GM04503 (cell line): ENCODE measurements around the gene GAB1.

Experiments used
- DNase-seq: peaks from one replicate; pipeline ENCODE4 v3.0.0-alpha.2; 2012; ENCODE audit warnings: low read depth

Gene GAB1

DNA sequence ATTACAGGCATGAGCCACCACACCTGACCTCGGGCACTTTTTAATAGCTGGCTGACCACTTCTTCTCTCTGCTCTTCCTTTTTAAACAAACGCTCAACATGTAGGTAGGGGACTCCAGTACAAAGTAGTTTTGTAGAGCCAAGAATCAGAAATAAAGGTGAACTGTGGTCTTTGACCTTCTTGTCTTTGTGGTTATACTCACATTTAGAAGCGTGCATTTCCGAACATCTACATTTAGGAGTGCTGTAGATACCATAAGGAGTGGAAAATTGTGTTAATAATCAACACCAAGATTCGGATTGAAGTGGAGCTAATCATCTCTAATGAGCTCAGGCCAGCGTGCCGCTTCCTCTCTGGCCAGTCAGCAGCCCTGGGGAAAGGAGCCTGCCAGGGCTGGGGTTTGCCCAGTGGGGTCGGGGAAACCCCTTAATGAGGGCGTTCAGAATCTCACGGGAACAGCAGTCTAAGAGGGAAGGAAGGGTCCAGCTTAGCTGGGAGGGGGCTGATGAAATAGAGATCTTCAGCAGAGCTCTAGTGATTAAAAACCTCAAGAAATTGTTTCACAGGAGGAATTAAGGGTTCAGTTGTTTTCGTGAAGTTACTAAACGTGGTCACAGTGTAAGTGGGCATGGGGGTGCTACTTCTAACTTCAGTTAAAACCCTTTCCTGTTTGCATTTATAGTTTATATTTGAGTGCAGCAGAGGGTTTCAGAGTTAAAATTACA is 81.2 kb downstream of the GAB1 start:
- no peak for DNase-seq

DNA sequence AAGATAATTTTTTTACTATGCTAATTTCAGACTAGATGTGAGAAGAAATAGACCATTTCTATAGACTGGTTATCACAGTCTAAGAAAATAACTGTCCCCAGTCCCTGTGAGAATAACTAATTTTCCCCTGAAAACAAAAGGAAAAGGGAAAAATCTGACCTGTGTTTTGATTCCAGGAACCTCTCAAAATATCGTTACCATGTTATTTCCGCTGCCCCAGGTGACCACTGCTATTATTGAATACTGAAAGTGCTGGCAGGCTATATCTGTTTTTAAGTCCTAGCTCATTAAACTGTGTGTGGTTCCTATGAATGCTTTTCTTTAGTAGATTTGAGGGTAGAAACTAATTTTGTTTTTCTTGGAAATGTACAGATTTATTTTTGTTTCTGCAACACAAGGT is 83.6 kb downstream of the GAB1 start:
- no peak for DNase-seq

GRCh38 chr4:143421609-143422008 is 84.9 kb downstream of the GAB1 start:
- no peak for DNase-seq

GRCh38 chr4:143424276-143424675 is 87.6 kb downstream of the GAB1 start:
- no peak for DNase-seq

DNA sequence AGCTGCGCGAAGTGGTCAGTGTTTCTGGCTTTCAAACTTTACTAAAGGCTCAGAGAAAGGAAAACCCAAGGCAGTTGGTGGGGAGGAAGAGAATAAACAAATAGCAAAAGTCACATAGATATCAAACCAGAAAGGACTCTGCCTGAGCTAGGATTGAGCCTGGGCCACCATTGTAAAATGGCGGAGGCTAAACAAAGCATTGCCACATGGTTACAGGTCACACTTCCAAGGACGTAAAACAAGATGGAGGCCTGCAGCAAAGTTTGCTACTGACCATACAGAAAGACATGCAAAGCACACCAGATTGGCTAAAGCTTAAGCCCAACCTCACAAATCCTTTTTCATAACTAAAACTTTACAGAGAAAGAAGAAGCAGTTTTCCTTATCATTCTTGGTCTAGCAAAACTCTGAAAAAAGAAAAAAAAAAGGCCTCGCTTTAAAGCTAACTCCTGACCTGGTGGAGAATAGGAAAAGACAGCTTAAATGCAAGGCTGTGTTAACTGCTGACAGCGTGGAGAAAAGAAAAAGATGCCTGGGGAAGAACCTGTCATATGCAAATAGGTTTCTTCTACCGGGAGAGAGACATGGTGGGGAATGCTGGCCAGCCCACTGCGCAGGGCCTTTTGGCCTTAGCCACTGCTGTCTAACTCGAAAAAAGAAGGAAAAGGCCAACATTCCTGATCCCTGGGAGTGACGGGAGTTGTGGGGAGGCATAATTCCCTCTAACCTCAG is 95.0 kb downstream of the GAB1 start:
- DNase-seq = no peak

DNA sequence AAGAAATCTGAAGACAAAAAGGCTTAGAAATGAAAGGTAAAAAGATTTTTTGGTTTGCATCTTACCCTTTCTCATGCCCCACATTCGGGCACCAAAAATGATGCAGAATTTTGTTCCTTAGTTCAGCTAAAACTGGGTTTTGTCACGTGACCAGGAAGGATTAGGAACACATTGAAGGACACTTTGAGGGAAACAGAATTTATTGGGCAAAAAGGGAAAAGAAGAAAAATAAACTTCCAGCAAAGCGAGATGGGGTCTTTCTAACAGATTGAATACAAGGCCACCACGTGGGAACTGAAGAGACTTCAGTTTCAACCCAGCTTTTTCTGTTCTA is 95.5 kb downstream of the GAB1 start:
- no peak for DNase-seq

DNA sequence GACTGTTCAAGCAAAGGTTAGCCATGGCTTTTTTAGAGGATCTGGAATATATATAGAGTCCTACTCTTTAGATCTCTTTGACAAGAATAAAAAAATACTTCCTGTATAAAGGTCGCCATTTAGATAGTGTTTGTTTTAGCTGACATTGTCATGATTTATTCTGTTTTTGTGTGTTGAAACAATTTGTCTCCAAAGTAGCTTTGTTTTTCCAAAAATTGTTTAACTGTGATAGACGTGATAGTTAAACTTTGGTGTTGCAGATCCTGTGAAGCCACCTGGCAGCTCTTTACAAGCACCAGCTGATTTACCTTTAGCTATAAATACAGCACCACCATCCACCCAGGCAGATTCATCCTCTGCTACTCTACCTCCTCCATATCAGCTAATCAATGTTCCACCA is 96.6 kb downstream of the GAB1 start:
- DNase-seq = no peak

DNA sequence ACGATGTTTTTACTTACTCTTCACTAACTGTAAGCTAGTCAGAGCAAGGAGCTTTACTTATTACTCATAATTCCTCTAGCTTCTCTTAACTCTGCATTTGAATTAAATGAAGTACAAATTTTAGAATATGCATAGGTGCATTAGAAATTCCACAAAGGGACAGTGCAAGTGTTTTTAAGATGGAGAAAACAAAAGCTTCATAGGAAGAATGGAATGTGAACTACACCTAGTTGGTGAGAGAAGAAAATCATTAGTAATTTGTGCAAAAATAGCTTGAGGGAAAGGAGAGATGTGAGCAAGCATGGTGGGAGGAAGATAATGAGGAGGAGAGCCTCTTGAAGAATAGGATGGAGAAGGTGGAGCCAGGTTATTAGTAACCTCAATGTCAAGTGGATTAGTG is 99.3 kb downstream of the GAB1 start:
- no peak for DNase-seq

GRCh38 chr4:143437476-143437875 is 100.8 kb downstream of the GAB1 start:
- DNase-seq = no peak

- no peak for DNase-seq
Observed at GRCh38 chr4:143437937-143438336, 101.3 kb downstream of the GAB1 start.

GRCh38 chr4:143438710-143439109 is 102.0 kb downstream of the GAB1 start:
- DNase-seq = no peak

- no peak for DNase-seq
Observed at GRCh38 chr4:143441109-143441508, 104.4 kb downstream of the GAB1 start.

DNA sequence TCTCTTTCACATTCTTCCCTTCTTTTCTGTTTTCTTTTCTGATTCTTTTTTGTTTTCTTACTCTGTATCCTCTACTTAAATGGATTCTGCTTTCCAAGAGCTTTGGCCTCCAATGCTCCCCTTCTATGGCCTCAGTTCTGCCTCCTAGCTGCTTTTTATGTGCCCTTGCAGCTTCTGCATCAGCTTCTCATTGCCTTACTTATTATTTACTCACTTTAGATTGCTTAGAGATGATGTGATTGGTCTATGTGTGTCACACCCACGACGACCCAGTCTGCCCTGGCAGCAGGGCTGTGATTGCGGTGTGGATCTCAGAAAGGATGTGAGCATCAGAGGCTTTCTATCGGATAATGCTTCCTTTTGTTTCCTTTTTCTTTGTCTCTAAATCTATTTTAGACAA is 105.0 kb downstream of the GAB1 start:
- no peak for DNase-seq

GRCh38 chr4:143443728-143444127 is 107.1 kb downstream of the GAB1 start:
- no peak for DNase-seq

- no peak for DNase-seq
Observed at GRCh38 chr4:143451186-143451585, 114.5 kb downstream of the GAB1 start.

DNA sequence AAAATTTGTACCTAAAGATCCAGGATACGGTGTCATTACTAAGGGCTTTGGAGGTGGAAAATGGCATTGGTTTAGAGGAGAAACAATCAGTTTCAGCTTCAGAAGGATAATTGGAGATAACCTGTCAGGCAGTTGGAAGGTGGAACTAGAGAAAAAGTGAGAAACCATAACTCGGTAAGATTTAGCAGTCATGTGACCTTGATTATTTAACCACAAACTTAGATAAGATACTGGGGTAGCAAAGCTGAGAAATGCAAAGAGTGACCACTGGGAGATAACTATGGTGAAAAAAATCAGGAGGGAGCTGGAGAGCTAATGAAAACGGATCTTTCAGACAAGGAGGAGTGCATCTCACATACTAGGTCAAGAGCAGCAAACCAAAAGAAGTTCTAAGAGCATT is 118.5 kb downstream of the GAB1 start:
- DNase-seq = no peak

DNA sequence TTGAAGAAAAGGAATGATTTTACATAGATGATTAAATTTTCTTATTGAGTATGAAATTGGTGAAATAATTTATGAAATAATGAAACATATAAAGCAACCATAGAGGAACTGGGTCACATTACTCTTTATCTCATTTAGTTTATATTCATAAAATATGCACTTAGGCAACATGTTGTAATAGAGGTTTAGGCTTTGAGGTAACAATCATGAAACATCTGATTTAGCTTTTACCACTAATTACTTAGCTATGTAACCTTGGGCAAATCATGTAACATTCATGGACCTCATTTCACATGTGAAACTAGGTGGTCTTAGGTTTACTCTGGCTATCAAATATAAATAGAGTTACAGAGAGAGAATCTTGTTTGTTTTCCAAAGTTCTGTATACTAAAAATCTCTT is 122.3 kb downstream of the GAB1 start:
- no peak for DNase-seq

DNA sequence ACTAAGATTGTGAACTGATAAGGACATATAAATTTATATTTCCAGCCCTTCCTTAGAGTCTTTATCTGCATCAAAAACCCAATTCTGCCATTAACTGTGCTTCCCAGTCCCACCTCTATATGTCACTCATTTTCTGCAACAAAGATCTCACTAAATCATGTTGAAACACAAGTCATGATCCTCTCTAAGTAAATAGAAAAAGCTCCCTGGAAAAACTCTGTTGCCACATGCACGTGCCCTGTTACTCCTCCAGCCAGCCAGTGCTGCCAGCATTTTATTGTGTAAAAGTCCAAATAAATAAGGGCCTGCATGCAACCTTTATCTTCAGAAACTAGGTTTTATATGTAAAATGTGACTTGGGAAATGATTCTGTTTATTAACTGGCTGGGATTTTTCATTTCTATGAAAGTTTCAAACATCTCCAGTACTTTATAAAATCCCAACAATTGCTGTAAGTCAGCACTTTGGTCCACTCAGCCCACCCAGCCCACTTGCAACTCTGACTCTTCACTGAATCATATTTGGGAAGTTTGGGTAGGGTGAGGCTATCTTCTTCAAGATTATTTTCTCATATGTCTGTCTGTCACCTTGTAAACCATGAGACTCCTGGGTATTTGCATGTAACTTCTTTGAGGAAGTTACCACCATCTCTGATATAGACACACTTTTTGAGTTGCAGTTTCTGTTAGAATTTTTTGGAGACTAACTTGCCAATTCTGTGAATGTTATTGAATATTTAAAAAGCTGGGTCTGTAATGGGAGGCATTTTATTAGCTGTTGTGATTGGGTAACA is 136.9 kb downstream of the GAB1 start:
- DNase-seq = no peak

GRCh38 chr4:143477487-143477886 is 140.8 kb downstream of the GAB1 start:
- DNase-seq = no peak

GRCh38 chr4:143481361-143481760 is 144.7 kb downstream of the GAB1 start:
- DNase-seq = no peak

DNA sequence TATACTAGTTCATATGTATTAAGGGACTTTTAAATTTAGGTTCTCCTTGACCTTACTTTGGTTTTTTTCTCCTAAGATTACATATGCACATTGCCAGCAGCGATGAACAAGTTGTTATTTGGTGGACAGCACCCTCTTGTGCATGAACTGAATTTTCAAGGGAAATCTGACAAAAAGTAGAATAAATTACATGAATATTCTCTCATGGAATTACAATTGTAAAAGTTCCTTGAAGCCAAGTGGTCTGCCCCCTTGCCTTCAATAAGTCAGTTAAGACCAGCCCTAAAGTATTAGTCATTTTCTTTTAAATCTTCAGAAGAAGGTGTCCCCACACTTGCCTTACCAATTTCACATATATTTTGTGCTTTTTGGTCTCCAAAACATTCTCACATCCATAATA is 146.2 kb downstream of the GAB1 start:
- DNase-seq = peak; percentile 10

- no peak for DNase-seq
Observed at GRCh38 chr4:143486314-143486713, 149.6 kb downstream of the GAB1 start.

GRCh38 chr4:143488687-143489086 is 152.0 kb downstream of the GAB1 start:
- DNase-seq = no peak
